Sigmoid colon (tissue), 7 donors: ENCODE data around the gene LTBP1. TPM values are rescaled to one million over a fixed set of nuclear protein-coding genes. Genes with fewer than 3 reads are reported as not detected.

Source experiments
- DNase-seq: peaks from one replicate; pipeline ENCODE4 v3.0.0-alpha.2; 2019
- H3K27ac ChIP-seq, 4 donors: fragments of 200-600 bp; sonication (generic); one replicate each; pipeline ENCODE4 v1.5.1; 2016 to 2019; ENCODE audit warnings: mild to moderate bottlenecking in 1 of 4
- H3K27me3 ChIP-seq, 3 donors: fragments of 200-600 bp; sonication (generic); one replicate each; pipeline ENCODE4 v1.5.1; 2019; ENCODE audit warnings: mild to moderate bottlenecking in 1 of 3
- H3K36me3 ChIP-seq, 4 donors: fragments of 200-600 bp; sonication (generic); one replicate each; pipeline ENCODE4 v1.5.1; 2016 to 2019
- H3K4me1 ChIP-seq, 4 donors: fragments of 200-600 bp; sonication (generic); one replicate each; pipeline ENCODE4 v1.5.1; 2017 to 2019
- H3K4me3 ChIP-seq, 4 donors: fragments of 200-600 bp; sonication (generic); one replicate each; pipeline ENCODE4 v1.5.1; 2017 to 2019; ENCODE audit warnings: mild to moderate bottlenecking in 2 of 4, moderate library complexity in 1 of 4
- H3K9me3 ChIP-seq, 4 donors: fragments of 200-600 bp in 3 of 4; sonication (generic) in 3 of 4; one replicate each; pipeline versions ENCODE4 v1.5.1 to v1.6.1; 2013 to 2019
- EP300 ChIP-seq, 4 donors: sonication (generic); formaldehyde crosslinking; IDR thresholded peaks; one replicate each; pipeline ENCODE4 v1.6.1; 2017; ENCODE audit warnings: antibody characterized with exemption in 4 of 4
- POLR2A ChIP-seq, 2 donors: fragments of 450-650 bp; IDR thresholded peaks; one replicate each; pipeline ENCODE4 v1.6.1; 2016; ENCODE audit warnings: antibody characterized with exemption in 2 of 2, mild to moderate bottlenecking in 2 of 2, moderate library complexity in 2 of 2
- POLR2AphosphoS5 ChIP-seq, 4 donors: sonication (generic); formaldehyde crosslinking; IDR thresholded peaks; one replicate each; pipeline ENCODE4 v1.6.1; 2017; ENCODE audit warnings: antibody characterized with exemption in 4 of 4
- WGBS, 2 donors: extraction: QIAGEN DNeasy Blood & Tissue Kit; methylation state at CpG; one replicate each; pipeline ENCODE4 v1.1.7; 2013; 5-methylcytosine and 5-hydroxymethylcytosine counted together
- intact Hi-C: fragments of 100-400 bp; cut with DNase I; formaldehyde crosslinking; loops from one replicate; pipeline ENCODE4 v1.15.1; 2023
- polyA plus RNA-seq, 3 donors: library from polyadenylated mRNA; stranded (reverse); fragments of 200-250 nt; gene quantifications; one replicate each; pipeline ENCODE4 v1.2.3, GENCODE V29; 2013
- total RNA-seq, 4 donors: library from RNA; depleted of rRNA; stranded (reverse); fragments of >200 nt; gene quantifications; one replicate each; pipeline ENCODE4 v1.1.0, GENCODE V29; 2016
- TF ChIP-seq, protein P1 (sequence below), 4 experiments: fragments of 450-650 bp in 3 of 4; fragments of 200-600 bp in 1 of 4; IDR thresholded peaks; one replicate each; pipeline ENCODE4 v1.5.1; 2016 to 2019; ENCODE audit warnings: antibody characterized with exemption in 4 of 4, mild to moderate bottlenecking in 3 of 4, moderate library complexity in 2 of 4
- donor health status: healthy with polysubstance abuse.
- donor health status: Bipolar disorder and iron deficiency.
- donor health status: healthy.

The LTBP1 gene
- total and polyA plus RNA-seq, 7 donors = 3.0 to 102 (median 34.2) TPM

DNA sequence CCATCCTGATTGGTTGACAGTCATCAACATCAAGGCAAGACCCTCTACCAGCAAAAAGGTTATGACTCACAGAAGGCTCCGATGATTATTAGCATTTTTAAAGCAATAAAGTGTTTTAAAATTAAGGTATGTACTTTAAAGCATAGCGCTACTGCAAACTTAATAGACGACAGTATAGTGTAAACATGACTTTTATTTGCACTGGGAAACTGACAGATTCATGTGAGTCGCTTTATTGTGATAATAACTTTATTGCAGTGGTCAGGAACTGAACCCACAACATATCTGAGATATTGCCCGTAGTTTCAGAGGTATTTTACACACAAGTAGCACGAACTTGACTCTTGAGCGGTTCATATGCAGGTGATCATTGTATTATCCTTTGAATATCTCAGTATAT is 249.1 kb downstream of the LTBP1 start:
- Histone ChIP-seq H3K4me1 (peaks cover 0 to 9% (median 2%) of the 10 kb centered on the region in 4 donors), H3K9me3 (no peaks in the 10 kb centered on the region), H3K27ac (no peak overlapping the region), H3K36me3 (no peaks in the 10 kb centered on the region), H3K4me3 (no peak overlapping the region), H3K27me3 (no peaks in the 10 kb centered on the region)
- 19 to 73% methylated on average over 7 of the region's 7 CpGs for WGBS, 2 donors
- intact Hi-C loops = no loop called here
- TF ChIP-seq, protein P1, sequence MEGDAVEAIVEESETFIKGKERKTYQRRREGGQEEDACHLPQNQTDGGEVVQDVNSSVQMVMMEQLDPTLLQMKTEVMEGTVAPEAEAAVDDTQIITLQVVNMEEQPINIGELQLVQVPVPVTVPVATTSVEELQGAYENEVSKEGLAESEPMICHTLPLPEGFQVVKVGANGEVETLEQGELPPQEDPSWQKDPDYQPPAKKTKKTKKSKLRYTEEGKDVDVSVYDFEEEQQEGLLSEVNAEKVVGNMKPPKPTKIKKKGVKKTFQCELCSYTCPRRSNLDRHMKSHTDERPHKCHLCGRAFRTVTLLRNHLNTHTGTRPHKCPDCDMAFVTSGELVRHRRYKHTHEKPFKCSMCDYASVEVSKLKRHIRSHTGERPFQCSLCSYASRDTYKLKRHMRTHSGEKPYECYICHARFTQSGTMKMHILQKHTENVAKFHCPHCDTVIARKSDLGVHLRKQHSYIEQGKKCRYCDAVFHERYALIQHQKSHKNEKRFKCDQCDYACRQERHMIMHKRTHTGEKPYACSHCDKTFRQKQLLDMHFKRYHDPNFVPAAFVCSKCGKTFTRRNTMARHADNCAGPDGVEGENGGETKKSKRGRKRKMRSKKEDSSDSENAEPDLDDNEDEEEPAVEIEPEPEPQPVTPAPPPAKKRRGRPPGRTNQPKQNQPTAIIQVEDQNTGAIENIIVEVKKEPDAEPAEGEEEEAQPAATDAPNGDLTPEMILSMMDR (IDR thresholded peaks at IDR 0.05) = no peak
- TF ChIP-seq POLR2AphosphoS5 (IDR thresholded peaks at IDR 0.05) (peak in 1 of 4 donors; percentile 19), EP300 (IDR thresholded peaks at IDR 0.05) (no peak)
- DNase-seq = no peak

DNA sequence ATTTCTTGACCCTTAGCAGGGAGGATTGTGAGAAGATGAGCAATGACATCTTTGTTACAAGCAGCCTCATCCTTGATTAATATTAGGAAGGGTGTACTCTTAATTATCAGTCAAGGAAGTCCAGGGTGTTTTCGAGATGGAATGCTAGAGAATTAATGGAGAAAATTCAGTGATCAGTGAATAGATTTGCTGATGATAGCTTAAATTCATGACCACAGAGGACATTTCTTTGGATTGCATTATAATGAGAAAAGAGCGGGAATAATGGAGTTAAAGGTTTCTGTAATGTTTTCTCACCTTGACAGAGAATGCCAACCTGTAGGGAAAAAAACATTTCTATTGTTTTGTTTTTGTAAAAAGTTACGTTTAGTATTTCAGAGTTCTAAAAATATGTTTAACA is 249.9 kb downstream of the LTBP1 start:
- H3K4me3 ChIP-seq = no peak overlapping the region
- H3K9me3 ChIP-seq = no peaks in the 10 kb centered on the region
- no peak for TF ChIP-seq POLR2AphosphoS5 (IDR thresholded peaks at IDR 0.05)
- no peak for TF ChIP-seq POLR2A (IDR thresholded peaks at IDR 0.05)
- TF ChIP-seq EP300 (IDR thresholded peaks at IDR 0.05) = no peak
- TF ChIP-seq, protein P1 (IDR thresholded peaks at IDR 0.05) = no peak
- DNase-seq = no peak
- H3K27ac ChIP-seq = no peak overlapping the region
- intact Hi-C loops = no loop called here
- H3K4me1 ChIP-seq = peaks cover 0 to 9% (median 3%) of the 10 kb centered on the region in 4 donors
- WGBS, 2 donors = 86 to 91% methylated on average over 3 of the region's 3 CpGs
- no peaks in the 10 kb centered on the region for H3K36me3 ChIP-seq
- no peaks in the 10 kb centered on the region for H3K27me3 ChIP-seq

DNA sequence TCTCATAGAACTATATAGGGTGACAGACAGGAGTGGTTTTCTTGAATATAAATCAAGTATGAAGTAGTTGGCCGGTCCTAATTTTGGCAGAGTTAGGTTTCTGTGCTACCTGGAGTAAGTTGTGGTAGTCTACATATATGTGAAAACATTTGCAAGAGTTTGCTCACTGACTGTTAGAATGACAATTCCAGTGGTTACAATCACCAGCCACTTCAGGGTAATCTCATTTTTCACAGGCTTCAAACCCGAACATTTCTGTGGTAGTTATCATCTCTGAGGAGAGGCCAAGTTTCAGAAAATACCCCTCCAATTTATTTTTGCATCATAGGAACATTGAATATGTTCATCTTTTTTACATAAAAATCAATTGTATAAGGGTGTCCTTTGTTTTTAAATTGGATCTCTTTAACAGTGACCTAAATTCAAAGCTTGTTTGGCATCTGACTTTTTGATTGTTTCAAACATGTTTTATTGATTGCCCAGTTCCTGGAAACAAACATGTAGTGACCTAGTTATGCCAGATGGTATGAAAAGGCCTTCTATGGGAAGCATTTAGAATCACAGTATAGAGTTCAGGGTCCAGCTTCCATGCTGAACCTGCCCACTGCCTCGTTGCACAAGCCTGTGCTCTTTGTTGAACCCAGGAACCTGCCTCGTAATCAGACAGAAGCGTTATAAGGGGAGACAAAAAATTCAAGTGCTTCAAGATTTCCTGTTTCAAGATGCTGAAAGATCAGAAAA is 250.6 kb downstream of the LTBP1 start:
- Histone ChIP-seq H3K36me3 (no peaks in the 10 kb centered on the region), H3K27me3 (no peaks in the 10 kb centered on the region), H3K4me3 (no peak overlapping the region), H3K9me3 (no peaks in the 10 kb centered on the region), H3K27ac (no peak overlapping the region), H3K4me1 (peaks cover 0 to 16% (median 6%) of the 10 kb centered on the region in 4 donors)
- 48 to 83% methylated on average over 5 of the region's 5 CpGs for WGBS, 2 donors
- intact Hi-C loops = no loop called here
- no peak for DNase-seq
- no peak for TF ChIP-seq POLR2A (IDR thresholded peaks at IDR 0.05)
- no peak for TF ChIP-seq EP300 (IDR thresholded peaks at IDR 0.05)
- TF ChIP-seq POLR2AphosphoS5 (IDR thresholded peaks at IDR 0.05) = no peak

DNA sequence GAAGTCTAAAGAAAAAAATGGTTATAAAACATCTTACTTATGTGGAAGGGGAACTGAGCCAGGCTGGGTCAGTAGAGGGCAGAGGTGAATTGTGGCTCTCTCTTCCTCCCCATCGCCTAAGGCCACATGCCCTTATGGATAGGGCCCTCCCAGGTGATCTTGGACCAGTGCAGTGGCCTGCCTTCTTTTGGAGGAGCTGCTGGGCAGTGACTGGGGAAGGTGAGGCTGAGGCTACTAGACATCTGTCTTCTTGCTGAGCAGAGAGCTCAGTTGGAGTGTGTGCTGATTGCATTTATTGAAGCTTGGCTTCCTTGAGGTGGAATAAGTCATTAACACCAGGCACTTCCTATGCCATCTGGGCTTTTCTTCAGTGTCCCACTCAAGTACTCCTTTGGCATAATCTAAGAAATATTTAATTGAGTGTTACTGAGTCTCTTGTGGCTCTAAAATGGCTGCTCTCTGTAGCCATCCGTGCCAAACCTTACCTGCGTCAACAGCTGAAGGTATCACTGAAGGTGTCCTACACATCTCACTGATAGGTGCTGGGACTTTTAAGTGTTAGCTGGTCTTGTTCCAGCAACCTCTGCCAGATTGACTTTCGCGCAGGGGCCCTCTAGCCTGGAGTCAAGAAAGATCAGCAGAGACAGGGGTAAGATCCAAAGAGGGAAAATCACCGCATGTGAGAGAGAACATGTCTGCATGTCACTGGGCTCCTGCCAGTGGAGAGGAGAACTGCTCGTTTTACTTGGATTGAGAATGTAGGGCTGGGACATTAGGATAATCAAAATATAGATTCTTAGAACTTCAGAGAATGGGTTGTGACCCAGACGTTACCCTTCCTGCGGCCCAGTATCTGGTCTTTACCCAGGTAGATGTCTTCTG is 256.1 kb downstream of the LTBP1 start:
- H3K9me3 ChIP-seq = no peaks in the 10 kb centered on the region
- H3K27me3 ChIP-seq = no peaks in the 10 kb centered on the region
- TF ChIP-seq POLR2AphosphoS5 (IDR thresholded peaks at IDR 0.05) = no peak
- TF ChIP-seq, protein P1 (IDR thresholded peaks at IDR 0.05) = no peak
- no peak for TF ChIP-seq POLR2A (IDR thresholded peaks at IDR 0.05)
- TF ChIP-seq EP300 (IDR thresholded peaks at IDR 0.05) = no peak
- 81% methylated on average over 9 of the region's 9 CpGs for WGBS, 2 donors
- intact Hi-C loops = no loop called here
- H3K4me3 ChIP-seq = no peak overlapping the region
- DNase-seq = no peak
- no peaks in the 10 kb centered on the region for H3K36me3 ChIP-seq
- H3K27ac ChIP-seq = peak overlapping the region in 1 of 4 donors; percentile 27
- peaks cover 0 to 24% (median 15%) of the 10 kb centered on the region in 4 donors for H3K4me1 ChIP-seq

DNA sequence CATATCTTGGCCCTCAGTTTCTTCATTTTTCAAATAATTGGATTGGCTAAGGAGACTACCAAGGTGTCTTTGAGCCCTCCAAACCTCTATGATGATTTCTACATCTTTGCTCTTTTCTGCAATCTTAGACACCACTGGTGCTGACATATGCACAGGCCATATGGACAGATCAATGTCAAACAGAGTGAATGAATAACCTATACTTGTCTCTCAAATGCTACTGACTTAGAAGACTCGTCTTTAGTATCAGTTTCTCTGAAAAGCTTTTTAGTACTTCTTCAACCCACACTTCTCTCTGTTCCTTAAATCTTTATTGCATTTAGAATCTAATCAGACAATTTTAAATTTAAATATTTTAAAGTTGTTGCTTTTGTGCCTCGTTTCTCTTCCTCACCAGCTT is 258.2 kb downstream of the LTBP1 start:
- WGBS, 2 donors = 85 to 87% methylated on average over 2 of the region's 2 CpGs
- TF ChIP-seq, protein P1 (IDR thresholded peaks at IDR 0.05) = no peak
- TF ChIP-seq POLR2AphosphoS5 (IDR thresholded peaks at IDR 0.05) = no peak
- no peak for TF ChIP-seq POLR2A (IDR thresholded peaks at IDR 0.05)
- TF ChIP-seq EP300 (IDR thresholded peaks at IDR 0.05) = no peak
- intact Hi-C loops = no loop called here
- no peaks in the 10 kb centered on the region for H3K27me3 ChIP-seq
- no peak for DNase-seq
- peaks cover 0 to 30% (median 19%) of the 10 kb centered on the region in 4 donors for H3K4me1 ChIP-seq
- H3K4me3 ChIP-seq = no peak overlapping the region
- H3K27ac ChIP-seq = no peak overlapping the region
- H3K9me3 ChIP-seq = no peaks in the 10 kb centered on the region
- H3K36me3 ChIP-seq = no peaks in the 10 kb centered on the region
